Daoy (cell line): ENCODE results near the gene SLC1A2. TPM values are rescaled to one million over a fixed set of nuclear protein-coding genes. Genes with fewer than 3 reads are reported as not detected.
A peak's percentile ranks its signal among the peaks of the same experiment; 100 is the strongest.

Source experiments
- DNase-seq: peaks from one replicate; pipeline ENCODE4 v3.0.0-alpha.2; 2015; ENCODE audit warnings: low read depth
- total RNA-seq: library from RNA; depleted of rRNA; stranded (reverse); fragments of >200 nt; shearing (Covaris generic); gene quantifications from 2 replicates; pipeline ENCODE4 v1.2.3, GENCODE V29; 2014; rRNA removed

SLC1A2 gene
- total RNA-seq: 0.03 and 0.17 TPM in 2 replicates

- DNase-seq: peak; percentile 18
These were observed at the start of gene SLC1A2 for GRCh38 chr11:35419184-35419829. TSS of gene SLC1A2 (minus strand) at chr11:35419558. CDS start at chr11:35418966, 592 bp downstream.

- DNase-seq: no peak
These were observed 46.7 kb upstream of the SLC1A2 start for GRCh38 chr11:35466058-35466457.

GRCh38 chr11:35464308-35464707 lies 45.0 kb upstream of the SLC1A2 start:
- DNase-seq: peak; percentile 16

GRCh38 chr11:35463331-35463751 lies 44.0 kb upstream of the SLC1A2 start:
- no peak for DNase-seq

GRCh38 chr11:35461917-35462538 lies 42.7 kb upstream of the SLC1A2 start:
- no peak for DNase-seq

GRCh38 chr11:35459489-35459888 lies 40.1 kb upstream of the SLC1A2 start:
- DNase-seq: no peak

- DNase-seq: no peak
These were observed 39.5 kb upstream of the SLC1A2 start for GRCh38 chr11:35458846-35459245.

GRCh38 chr11:35454362-35454761 lies 35.0 kb upstream of the SLC1A2 start:
- DNase-seq: no peak

GRCh38 chr11:35436581-35437250 lies 17.4 kb upstream of the SLC1A2 start:
- no peak for DNase-seq

GRCh38 chr11:35433588-35433987 lies 14.2 kb upstream of the SLC1A2 start:
- no peak for DNase-seq

- DNase-seq: no peak
These were observed 13.1 kb upstream of the SLC1A2 start for GRCh38 chr11:35432464-35432863.

GRCh38 chr11:35427071-35427470 lies 7.7 kb upstream of the SLC1A2 start:
- DNase-seq: peak; percentile 76

GRCh38 chr11:35426351-35426750 lies 7.0 kb upstream of the SLC1A2 start:
- no peak for DNase-seq

GRCh38 chr11:35425603-35426212 lies 6.3 kb upstream of the SLC1A2 start:
- no peak for DNase-seq

GRCh38 chr11:35424157-35424940 lies 5.0 kb upstream of the SLC1A2 start:
- no peak for DNase-seq

- DNase-seq: no peak
These were observed 1.0 kb upstream of the SLC1A2 start for GRCh38 chr11:35420371-35420770.

- peak; percentile 8 for DNase-seq
These were observed 524 bp upstream of the SLC1A2 start for GRCh38 chr11:35419830-35420333.

GRCh38 chr11:35418282-35419183 lies 825 bp downstream of the SLC1A2 start:
- DNase-seq: peak; percentile 6

GRCh38 chr11:35415487-35415886 lies 3.9 kb downstream of the SLC1A2 start:
- DNase-seq: no peak

GRCh38 chr11:35414776-35415175 lies 4.6 kb downstream of the SLC1A2 start:
- no peak for DNase-seq
